Measurements from ENCODE around the gene MRPL11. TPM values are rescaled to one million over a fixed set of nuclear protein-coding genes. Genes with fewer than 3 reads are reported as not detected.
A peak's percentile ranks its signal among the peaks of the same experiment; 100 is the strongest.
"Not testable (repeated sequence)": the region's sequence is repeated elsewhere in the genome, so short reads cannot be mapped to it uniquely, and the experiment has no call there.

MRPL11 gene
- polyA plus RNA-seq, 1 donor (not counting 4 experiments of a cell fraction or from before 2014, with no cell fraction given) = 51.7 TPM

DNA sequence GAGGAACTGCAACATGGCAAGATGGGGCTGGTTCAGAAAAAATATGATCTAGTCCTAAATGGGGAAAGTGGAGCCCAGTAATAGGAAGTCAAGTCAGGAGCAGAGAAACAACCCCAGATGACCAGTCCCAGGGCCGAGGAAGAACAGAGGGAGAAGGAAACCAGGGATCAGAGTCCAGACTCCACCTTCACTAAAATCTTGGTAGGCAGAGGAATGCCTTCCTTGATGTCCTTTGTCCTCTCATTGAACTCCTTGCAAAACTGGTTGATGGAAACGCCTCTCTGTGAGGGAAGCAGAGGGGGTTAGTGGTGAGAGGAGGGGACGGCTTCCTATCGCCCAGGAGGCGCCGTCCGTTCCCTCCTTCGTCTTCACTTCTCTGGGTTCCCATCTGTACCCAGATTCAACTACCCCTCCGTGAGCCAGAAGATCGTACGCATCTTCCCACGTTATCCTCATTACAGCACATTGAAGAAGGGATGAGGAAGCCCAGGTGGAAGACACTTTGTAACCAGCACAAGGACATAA is 607 bp downstream of the MRPL11 start:
- Histone ChIP-seq H3K9ac (ENCODE audit: control insufficient read depth, extremely low read depth, insufficient read depth, low read length) (peak overlapping the region; percentile 91), H4K20me1 (ENCODE audit: control insufficient read depth, extremely low read depth, insufficient read depth, low read length) (no peaks in the 10 kb centered on the region), H3K4me3 (ENCODE audit: control insufficient read depth in 2 of 3, extremely low read depth in 1 of 3, insufficient read depth in 2 of 3, low read depth in 1 of 3, low read length in 3 of 3) (peak overlapping the region; percentile 54 to 75 (median 68)), H2AFZ (ENCODE audit: control insufficient read depth, low read length) (peak overlapping the region; percentile 99), H3K9me1 (ENCODE audit: control insufficient read depth, extremely low read depth, insufficient read depth, low read length) (no peaks in the 10 kb centered on the region), H3K79me2 (ENCODE audit: control insufficient read depth, insufficient read depth, low read length) (peaks cover 9% of the 10 kb centered on the region), H3K36me3 (ENCODE audit: control insufficient read depth in 2 of 2, extremely low read depth in 1 of 2, insufficient read depth in 2 of 2, low read length in 2 of 2) (peaks cover 4 to 7% of the 10 kb centered on the region in 2 experiments), H3K4me1 (ENCODE audit: control insufficient read depth, extremely low read depth, insufficient read depth, low read length) (peaks cover 5% of the 10 kb centered on the region), H3K27ac (ENCODE audit: control insufficient read depth, insufficient read depth, low read length) (peak overlapping the region; percentile 94), H3K27me3 (ENCODE audit: control insufficient read depth, extremely low read depth, insufficient read depth, low read length) (no peaks in the 10 kb centered on the region), H3K4me2 (ENCODE audit: control insufficient read depth, extremely low read depth, insufficient read depth, low read depth, low read length) (peak overlapping the region; percentile 96), H3K9me3 (ENCODE audit: control insufficient read depth, low read depth, low read length) (no peaks in the 10 kb centered on the region)
- FAIRE-seq = no peak
- no peak for TF ChIP-seq EZH2 (IDR thresholded peaks at IDR 0.05; ENCODE audit: low read length)
- TF ChIP-seq, protein P1, sequence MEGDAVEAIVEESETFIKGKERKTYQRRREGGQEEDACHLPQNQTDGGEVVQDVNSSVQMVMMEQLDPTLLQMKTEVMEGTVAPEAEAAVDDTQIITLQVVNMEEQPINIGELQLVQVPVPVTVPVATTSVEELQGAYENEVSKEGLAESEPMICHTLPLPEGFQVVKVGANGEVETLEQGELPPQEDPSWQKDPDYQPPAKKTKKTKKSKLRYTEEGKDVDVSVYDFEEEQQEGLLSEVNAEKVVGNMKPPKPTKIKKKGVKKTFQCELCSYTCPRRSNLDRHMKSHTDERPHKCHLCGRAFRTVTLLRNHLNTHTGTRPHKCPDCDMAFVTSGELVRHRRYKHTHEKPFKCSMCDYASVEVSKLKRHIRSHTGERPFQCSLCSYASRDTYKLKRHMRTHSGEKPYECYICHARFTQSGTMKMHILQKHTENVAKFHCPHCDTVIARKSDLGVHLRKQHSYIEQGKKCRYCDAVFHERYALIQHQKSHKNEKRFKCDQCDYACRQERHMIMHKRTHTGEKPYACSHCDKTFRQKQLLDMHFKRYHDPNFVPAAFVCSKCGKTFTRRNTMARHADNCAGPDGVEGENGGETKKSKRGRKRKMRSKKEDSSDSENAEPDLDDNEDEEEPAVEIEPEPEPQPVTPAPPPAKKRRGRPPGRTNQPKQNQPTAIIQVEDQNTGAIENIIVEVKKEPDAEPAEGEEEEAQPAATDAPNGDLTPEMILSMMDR (optimal IDR thresholded peaks at IDR 0.05 in 1 of 3, IDR thresholded peaks at IDR 0.05 in 1 of 3, conservative IDR thresholded peaks at IDR 0.05 in 1 of 3; ENCODE audit: extremely low read depth in 1 of 3, insufficient read depth in 2 of 3, low read length in 3 of 3) = no peak
- DNase-seq (ENCODE audit: low read depth, low spot score) = no peak
- dilution Hi-C loops (cut with MboI; ENCODE audit: extremely low pct_ligation_motif_present, low sequenced_read_pairs) = no loop called here

DNA sequence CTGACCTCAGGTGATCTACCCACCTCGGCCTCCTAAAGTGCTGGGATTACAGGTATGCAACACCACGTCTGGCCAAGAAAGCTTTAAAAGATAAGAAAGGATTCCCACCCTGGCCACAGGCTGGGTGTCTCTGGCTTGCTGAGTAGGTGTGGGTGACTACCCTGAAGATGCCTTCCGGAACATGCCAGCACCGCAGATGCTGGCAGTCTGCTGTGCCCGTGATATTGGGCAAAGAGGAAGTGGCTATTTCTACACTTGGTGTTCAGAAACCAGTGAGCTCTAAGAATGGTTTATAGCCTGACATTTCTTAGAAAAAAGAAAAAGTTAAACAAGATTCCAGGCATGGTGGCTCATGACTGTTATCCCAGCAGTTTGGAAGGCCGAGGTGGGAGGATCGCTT is 6.1 kb downstream of the MRPL11 start:
- no peak overlapping the region for H3K4me3 ChIP-seq (ENCODE audit: control insufficient read depth in 2 of 3, extremely low read depth in 1 of 3, insufficient read depth in 2 of 3, low read depth in 1 of 3, low read length in 3 of 3)
- peaks cover 3% of the 10 kb centered on the region for H3K79me2 ChIP-seq (ENCODE audit: control insufficient read depth, insufficient read depth, low read length)
- H3K4me2 ChIP-seq (ENCODE audit: control insufficient read depth, extremely low read depth, insufficient read depth, low read depth, low read length) = no peak overlapping the region
- no peaks in the 10 kb centered on the region for H3K4me1 ChIP-seq (ENCODE audit: control insufficient read depth, extremely low read depth, insufficient read depth, low read length)
- dilution Hi-C loops (cut with MboI; ENCODE audit: extremely low pct_ligation_motif_present, low sequenced_read_pairs) = no loop called here
- TF ChIP-seq EZH2 (IDR thresholded peaks at IDR 0.05; ENCODE audit: low read length) = no peak
- TF ChIP-seq, protein P1 (optimal IDR thresholded peaks at IDR 0.05 in 1 of 3, IDR thresholded peaks at IDR 0.05 in 1 of 3, conservative IDR thresholded peaks at IDR 0.05 in 1 of 3; ENCODE audit: extremely low read depth in 1 of 3, insufficient read depth in 2 of 3, low read length in 3 of 3) = no peak
- no peak overlapping the region for H3K9ac ChIP-seq (ENCODE audit: control insufficient read depth, extremely low read depth, insufficient read depth, low read length)
- no peak overlapping the region for H2AFZ ChIP-seq (ENCODE audit: control insufficient read depth, low read length)
- H3K27ac ChIP-seq (ENCODE audit: control insufficient read depth, insufficient read depth, low read length) = no peak overlapping the region
- no peaks in the 10 kb centered on the region for H4K20me1 ChIP-seq (ENCODE audit: control insufficient read depth, extremely low read depth, insufficient read depth, low read length)
- FAIRE-seq (no peak), DNase-seq (ENCODE audit: low read depth, low spot score) (no peak)
- no peaks in the 10 kb centered on the region for H3K9me1 ChIP-seq (ENCODE audit: control insufficient read depth, extremely low read depth, insufficient read depth, low read length)
- H3K9me3 ChIP-seq (ENCODE audit: control insufficient read depth, low read depth, low read length) = no peaks in the 10 kb centered on the region
- H3K27me3 ChIP-seq (ENCODE audit: control insufficient read depth, extremely low read depth, insufficient read depth, low read length) = no peaks in the 10 kb centered on the region
- peaks cover 6 to 7% of the 10 kb centered on the region in 2 experiments for H3K36me3 ChIP-seq (ENCODE audit: control insufficient read depth in 2 of 2, extremely low read depth in 1 of 2, insufficient read depth in 2 of 2, low read length in 2 of 2)

DNA sequence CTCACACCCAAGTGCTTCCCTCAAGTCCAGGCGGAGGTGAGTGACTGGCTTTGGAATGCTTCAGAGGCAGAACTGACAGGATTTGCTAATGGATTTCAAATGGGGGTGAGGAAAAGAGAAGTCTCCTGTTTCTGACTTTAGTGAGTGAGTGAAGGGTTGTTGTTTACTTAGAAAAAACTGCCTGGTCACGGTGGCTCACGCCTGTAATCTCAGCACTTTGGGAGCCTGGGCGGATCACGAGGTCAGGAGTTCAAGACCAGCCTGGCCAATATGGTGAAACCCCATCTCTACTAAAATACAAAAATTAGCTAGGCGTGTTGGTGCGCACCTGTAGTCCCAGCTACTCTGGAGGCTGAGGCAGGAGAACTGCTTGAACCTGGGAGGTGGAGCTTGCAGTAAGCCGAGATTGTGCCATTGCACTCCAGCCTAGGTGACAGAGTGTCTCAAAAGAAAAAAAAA is 6.7 kb downstream of the MRPL11 start:
- H3K9me1 ChIP-seq (ENCODE audit: control insufficient read depth, extremely low read depth, insufficient read depth, low read length); H3K9ac ChIP-seq (ENCODE audit: control insufficient read depth, extremely low read depth, insufficient read depth, low read length); H3K79me2 ChIP-seq (ENCODE audit: control insufficient read depth, insufficient read depth, low read length); FAIRE-seq; H3K27me3 ChIP-seq (ENCODE audit: control insufficient read depth, extremely low read depth, insufficient read depth, low read length); H3K4me2 ChIP-seq (ENCODE audit: control insufficient read depth, extremely low read depth, insufficient read depth, low read depth, low read length); H3K36me3 ChIP-seq (ENCODE audit: control insufficient read depth in 2 of 2, extremely low read depth in 1 of 2, insufficient read depth in 2 of 2, low read length in 2 of 2); H3K9me3 ChIP-seq (ENCODE audit: control insufficient read depth, low read depth, low read length); H2AFZ ChIP-seq (ENCODE audit: control insufficient read depth, low read length); DNase-seq (ENCODE audit: low read depth, low spot score); H4K20me1 ChIP-seq (ENCODE audit: control insufficient read depth, extremely low read depth, insufficient read depth, low read length); H3K4me1 ChIP-seq (ENCODE audit: control insufficient read depth, extremely low read depth, insufficient read depth, low read length); H3K27ac ChIP-seq (ENCODE audit: control insufficient read depth, insufficient read depth, low read length); dilution Hi-C loops (cut with MboI; ENCODE audit: extremely low pct_ligation_motif_present, low sequenced_read_pairs); H3K4me3 ChIP-seq (ENCODE audit: control insufficient read depth in 2 of 3, extremely low read depth in 1 of 3, insufficient read depth in 2 of 3, low read depth in 1 of 3, low read length in 3 of 3): not testable (repeated sequence)

DNA sequence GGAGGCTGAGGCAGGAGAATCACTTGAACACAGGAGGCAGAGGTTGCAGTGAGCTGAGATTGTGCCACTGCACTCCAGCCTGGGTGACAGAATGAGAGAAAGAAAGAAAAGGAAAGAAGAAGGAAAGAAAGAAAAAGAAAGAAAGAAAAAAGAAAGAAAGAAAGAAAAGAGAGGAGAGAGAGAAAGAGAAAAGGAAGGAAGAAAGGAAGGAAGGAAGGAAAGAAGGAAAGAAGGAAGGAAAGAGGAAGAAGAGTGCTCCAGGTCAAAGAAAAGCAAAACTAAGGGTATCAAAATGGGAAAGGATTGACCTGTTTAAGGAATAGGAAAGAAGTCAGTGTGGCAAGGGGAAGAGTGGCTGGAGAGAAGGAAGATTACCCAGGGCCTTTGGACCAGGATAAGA is 7.4 kb downstream of the MRPL11 start:
- H3K4me1 ChIP-seq (ENCODE audit: control insufficient read depth, extremely low read depth, insufficient read depth, low read length); H3K9me1 ChIP-seq (ENCODE audit: control insufficient read depth, extremely low read depth, insufficient read depth, low read length); FAIRE-seq; H3K79me2 ChIP-seq (ENCODE audit: control insufficient read depth, insufficient read depth, low read length); H4K20me1 ChIP-seq (ENCODE audit: control insufficient read depth, extremely low read depth, insufficient read depth, low read length); dilution Hi-C loops (cut with MboI; ENCODE audit: extremely low pct_ligation_motif_present, low sequenced_read_pairs); H3K9ac ChIP-seq (ENCODE audit: control insufficient read depth, extremely low read depth, insufficient read depth, low read length); H3K27ac ChIP-seq (ENCODE audit: control insufficient read depth, insufficient read depth, low read length); H3K4me3 ChIP-seq (ENCODE audit: control insufficient read depth in 2 of 3, extremely low read depth in 1 of 3, insufficient read depth in 2 of 3, low read depth in 1 of 3, low read length in 3 of 3); H3K36me3 ChIP-seq (ENCODE audit: control insufficient read depth in 2 of 2, extremely low read depth in 1 of 2, insufficient read depth in 2 of 2, low read length in 2 of 2); H3K9me3 ChIP-seq (ENCODE audit: control insufficient read depth, low read depth, low read length); H3K27me3 ChIP-seq (ENCODE audit: control insufficient read depth, extremely low read depth, insufficient read depth, low read length); H2AFZ ChIP-seq (ENCODE audit: control insufficient read depth, low read length); H3K4me2 ChIP-seq (ENCODE audit: control insufficient read depth, extremely low read depth, insufficient read depth, low read depth, low read length); DNase-seq (ENCODE audit: low read depth, low spot score): not testable (repeated sequence)
